Muscle of leg (tissue), 11 donors: Measurements from ENCODE around the gene LCP1. TPM values are rescaled to one million over a fixed set of nuclear protein-coding genes. Genes with fewer than 3 reads are reported as not detected.

ENCODE experiments used
- DNase-seq: peaks from one replicate; pipeline ENCODE4 v3.0.0; 2013
- H3K27ac ChIP-seq: one replicate; pipeline ENCODE4 v1.5.1; 2013; ENCODE audit warnings: mild to moderate bottlenecking, low read length, control low read depth
- H3K27me3 ChIP-seq: one replicate; pipeline ENCODE4 v1.6.1; 2013; ENCODE audit warnings: low read length; ENCODE audit not compliant: control insufficient read depth, insufficient read depth
- H3K36me3 ChIP-seq: one replicate; pipeline ENCODE4 v1.6.1; 2013; ENCODE audit warnings: low read length; ENCODE audit not compliant: control insufficient read depth, insufficient read depth
- H3K4me1 ChIP-seq: one replicate; pipeline ENCODE4 v1.6.1; 2013; ENCODE audit warnings: low read length; ENCODE audit not compliant: control insufficient read depth, insufficient read depth
- H3K4me3 ChIP-seq: one replicate; pipeline ENCODE4 v1.5.1; 2013; ENCODE audit warnings: low read length, control low read depth
- H3K9me3 ChIP-seq: replicated peaks from 2 replicates; pipeline ENCODE4 v1.6.1; 2013; ENCODE audit warnings: low read depth, low read length; ENCODE audit not compliant: control insufficient read depth
- WGBS: methylation state at CpG from one replicate; pipeline ENCODE4 v1.1.5; 2013; ENCODE audit warnings: missing lambda C conversion rate; ENCODE audit not compliant: insufficient coverage; 5-methylcytosine and 5-hydroxymethylcytosine counted together
- polyA plus RNA-seq, 8 donors: library from polyadenylated mRNA; unstranded; fragments of 120-200 nt; gene quantifications; one replicate each; pipeline versions ENCODE4 v1.2.1 to v1.2.3, GENCODE V29; 2013; ENCODE audit warnings: inconsistent platforms in 1 of 8, low replicate concordance in 1 of 8; ENCODE audit not compliant: insufficient read length in 8 of 8, insufficient read depth in 1 of 8
- total RNA-seq: library from RNA; stranded (reverse); fragments of 120-200 nt; gene quantifications from one replicate; pipeline ENCODE4 v1.2.4, GENCODE V29; 2013

Gene LCP1
- total and polyA plus RNA-seq, 9 donors = 7.6 to 16.9 (median 10.3) TPM

DNA sequence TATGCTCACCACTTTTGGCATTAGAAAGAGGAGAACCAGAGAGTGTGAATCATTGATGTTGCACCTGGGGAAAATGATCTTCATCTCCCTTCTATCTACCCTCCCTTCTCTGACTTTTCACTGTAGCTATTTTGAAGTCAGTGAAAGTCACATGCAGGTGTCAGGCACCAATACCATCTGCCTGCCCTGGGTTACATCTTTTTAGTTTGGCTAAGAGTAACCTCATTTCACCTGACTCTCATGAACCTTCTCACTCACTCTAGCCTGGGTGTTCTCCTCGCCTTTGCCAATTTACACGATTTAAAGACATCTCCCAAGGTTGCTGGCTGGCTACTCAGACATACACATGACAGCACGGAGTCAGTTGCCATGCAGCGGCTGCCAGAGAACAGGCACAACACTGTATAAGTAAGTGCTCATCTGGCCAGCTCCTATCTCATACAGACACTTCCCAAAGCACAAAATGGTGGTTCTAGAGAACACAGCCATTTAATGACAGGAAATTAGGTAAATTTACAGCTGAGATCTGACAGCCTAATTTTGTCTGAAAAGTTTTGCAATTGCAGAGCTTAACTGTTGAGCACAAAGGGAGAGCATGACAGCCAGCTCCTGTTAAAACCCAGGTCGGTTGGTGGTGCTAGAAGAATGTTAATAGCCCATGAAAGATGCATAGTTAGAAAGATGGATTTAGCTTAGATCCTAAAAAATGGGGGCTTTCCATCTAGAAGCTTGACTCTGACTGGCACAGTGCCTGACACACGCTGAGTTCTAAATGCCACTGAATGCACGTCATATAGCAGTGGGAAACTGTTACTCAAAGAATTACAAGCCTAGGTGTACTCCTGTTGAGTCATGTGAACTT is 32.5 kb downstream of the LCP1 start:
- H3K27me3 ChIP-seq = peaks cover 3% of the 10 kb centered on the region
- H3K4me3 ChIP-seq = no peak overlapping the region
- H3K9me3 ChIP-seq = no peaks in the 10 kb centered on the region
- no peaks in the 10 kb centered on the region for H3K36me3 ChIP-seq
- no peak overlapping the region for H3K27ac ChIP-seq
- no peak for DNase-seq
- WGBS = 58% methylated on average over 6 of the region's 7 CpGs
- no peaks in the 10 kb centered on the region for H3K4me1 ChIP-seq

DNA sequence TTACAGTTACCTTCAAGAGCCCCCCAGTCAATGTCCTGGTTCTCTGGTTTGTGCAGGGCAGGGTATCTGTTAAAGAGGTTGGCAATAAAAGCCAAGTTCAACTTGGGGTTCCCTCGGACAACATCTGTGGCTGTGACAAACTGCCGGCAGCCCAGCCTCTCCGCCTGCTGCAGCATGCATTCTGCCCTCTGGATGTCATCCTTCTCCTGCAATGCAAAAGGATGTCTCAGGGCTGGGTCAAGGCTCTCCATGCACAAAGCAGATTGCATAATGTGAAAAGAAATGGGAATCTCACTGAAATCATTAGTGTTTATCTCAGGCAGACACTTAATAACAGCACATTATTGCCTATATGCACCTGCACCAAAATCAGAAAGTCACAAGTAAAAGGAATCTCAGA is 35.1 kb downstream of the LCP1 start:
- no peaks in the 10 kb centered on the region for H3K4me1 ChIP-seq
- no peaks in the 10 kb centered on the region for H3K36me3 ChIP-seq
- H3K27ac ChIP-seq = no peak overlapping the region
- no peak for DNase-seq
- WGBS = 0% methylated on average over 1 of the region's 3 CpGs
- no peak overlapping the region for H3K4me3 ChIP-seq
- H3K27me3 ChIP-seq = peaks cover 3% of the 10 kb centered on the region
- no peaks in the 10 kb centered on the region for H3K9me3 ChIP-seq

DNA sequence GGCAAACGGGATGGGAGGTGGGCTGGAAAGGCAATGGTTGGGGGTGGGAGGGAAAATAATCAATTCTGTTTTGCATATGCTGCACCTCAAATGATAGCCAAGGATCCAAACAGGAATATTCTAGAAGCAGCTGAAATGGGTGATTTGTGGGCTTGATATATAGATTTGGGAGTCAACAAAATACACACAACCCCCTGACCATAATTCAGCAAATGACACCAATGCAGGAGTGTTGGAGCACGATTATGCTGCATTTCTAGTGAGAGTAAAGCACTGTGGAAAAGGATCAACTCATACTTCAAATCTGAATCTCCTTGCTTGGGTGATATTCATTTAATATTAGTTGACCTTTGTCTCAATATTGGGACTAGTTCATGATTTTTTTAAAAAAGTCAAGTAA is 36.0 kb downstream of the LCP1 start:
- Histone ChIP-seq H3K4me3 (no peak overlapping the region), H3K27me3 (peaks cover 3% of the 10 kb centered on the region), H3K9me3 (no peaks in the 10 kb centered on the region), H3K36me3 (no peaks in the 10 kb centered on the region), H3K4me1 (no peaks in the 10 kb centered on the region), H3K27ac (no peak overlapping the region)
- WGBS = no CpG with 5 or more reads among the region's 2 CpGs
- no peak for DNase-seq

DNA sequence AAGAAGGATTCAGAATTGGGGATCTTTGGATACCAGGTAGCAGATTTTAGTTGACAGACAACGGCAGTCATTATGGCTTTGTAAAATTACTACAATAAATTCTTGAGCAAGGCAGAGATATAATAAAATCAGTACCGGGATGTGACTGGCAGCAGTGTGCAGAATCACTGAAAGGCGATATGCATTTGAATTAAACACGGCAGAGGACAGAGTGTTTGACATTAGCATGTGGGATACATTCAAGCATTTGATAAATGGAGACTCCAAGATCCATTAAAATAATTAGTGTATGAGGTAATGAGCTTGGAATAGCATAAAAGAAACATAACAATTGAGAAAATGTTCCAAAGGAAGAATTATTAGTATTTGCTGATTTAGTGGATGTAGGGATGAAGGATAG is 36.8 kb downstream of the LCP1 start:
- no peaks in the 10 kb centered on the region for H3K4me1 ChIP-seq
- H3K9me3 ChIP-seq = no peaks in the 10 kb centered on the region
- peaks cover 3% of the 10 kb centered on the region for H3K27me3 ChIP-seq
- no peak overlapping the region for H3K27ac ChIP-seq
- H3K36me3 ChIP-seq = no peaks in the 10 kb centered on the region
- WGBS = no CpG with 5 or more reads among the region's 4 CpGs
- no peak overlapping the region for H3K4me3 ChIP-seq
- no peak for DNase-seq

DNA sequence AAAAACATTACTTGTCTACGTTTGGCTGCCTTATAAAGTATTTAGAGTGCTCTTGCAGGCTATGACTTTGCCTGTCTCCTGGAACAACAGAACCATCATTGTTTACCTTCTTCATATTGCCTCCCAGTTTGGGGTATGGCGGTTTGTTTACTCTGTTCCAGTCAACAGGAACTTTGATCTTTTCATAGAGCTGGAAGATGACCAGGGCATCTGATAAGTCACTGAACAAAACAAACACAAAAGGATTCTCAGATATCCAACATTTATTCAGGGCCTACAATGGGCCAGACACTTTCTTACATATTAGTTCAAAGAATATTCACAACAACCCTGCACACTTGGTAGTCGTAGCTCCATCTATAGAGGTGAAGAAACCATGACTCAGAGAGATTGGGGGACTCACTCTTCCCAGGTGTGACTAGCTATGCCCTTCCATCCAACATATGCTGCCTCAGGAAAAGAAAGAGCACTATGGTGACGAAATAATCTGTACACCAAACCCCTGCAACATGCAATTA is 38.7 kb downstream of the LCP1 start:
- DNase-seq = no peak
- H3K27me3 ChIP-seq = no peaks in the 10 kb centered on the region
- WGBS = no CpG with 5 or more reads among the region's 4 CpGs
- H3K27ac ChIP-seq = no peak overlapping the region
- H3K36me3 ChIP-seq = no peaks in the 10 kb centered on the region
- H3K9me3 ChIP-seq = no peaks in the 10 kb centered on the region
- H3K4me3 ChIP-seq = no peak overlapping the region
- H3K4me1 ChIP-seq = no peaks in the 10 kb centered on the region

DNA sequence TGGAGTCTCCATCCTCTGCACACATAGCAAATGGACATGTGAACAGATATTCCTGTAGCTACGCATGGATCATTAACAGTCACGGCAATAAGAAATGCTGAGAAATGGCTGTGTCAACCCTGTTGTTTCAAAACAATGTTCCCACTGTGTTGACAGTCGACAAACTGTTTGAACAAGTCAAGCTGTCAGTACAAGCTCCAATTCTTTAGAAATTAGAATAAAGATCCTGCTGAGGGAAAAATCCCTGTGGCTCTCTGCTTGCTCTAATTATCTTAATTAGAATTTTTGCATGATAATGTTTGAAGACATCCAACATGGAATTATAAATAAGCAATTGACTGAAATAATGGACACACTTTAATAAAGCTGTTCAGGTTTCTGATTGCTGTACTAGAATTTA is 39.2 kb downstream of the LCP1 start:
- Histone ChIP-seq H3K4me3 (no peak overlapping the region), H3K27ac (no peak overlapping the region), H3K27me3 (no peaks in the 10 kb centered on the region), H3K9me3 (no peaks in the 10 kb centered on the region), H3K4me1 (no peaks in the 10 kb centered on the region), H3K36me3 (no peaks in the 10 kb centered on the region)
- no peak for DNase-seq
- 80% methylated on average over 1 of the region's 3 CpGs for WGBS

DNA sequence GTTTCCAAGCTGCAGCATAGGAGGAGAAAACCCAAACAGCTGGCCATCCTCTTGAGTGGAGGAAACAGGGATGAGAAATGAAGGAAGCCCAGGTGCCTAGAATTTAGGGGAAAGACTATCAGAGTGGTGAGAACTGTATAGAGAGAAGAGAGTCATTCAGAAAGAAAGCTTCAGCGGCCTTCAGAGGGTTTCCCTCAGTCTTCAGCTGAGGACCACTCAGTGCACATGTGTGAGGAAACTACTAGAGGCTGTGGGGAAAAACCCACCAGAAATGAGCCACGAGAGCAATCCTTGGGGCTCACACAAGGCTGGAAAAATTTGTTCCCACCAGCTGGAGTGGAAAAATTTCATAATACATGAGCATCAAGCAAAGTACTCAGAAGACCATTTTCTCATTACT is 41.9 kb downstream of the LCP1 start:
- DNase-seq = no peak
- no peak overlapping the region for H3K4me3 ChIP-seq
- WGBS = 86% methylated on average over 1 of the region's 2 CpGs
- H3K27me3 ChIP-seq = no peaks in the 10 kb centered on the region
- no peaks in the 10 kb centered on the region for H3K36me3 ChIP-seq
- no peaks in the 10 kb centered on the region for H3K4me1 ChIP-seq
- no peak overlapping the region for H3K27ac ChIP-seq
- H3K9me3 ChIP-seq = no peaks in the 10 kb centered on the region

DNA sequence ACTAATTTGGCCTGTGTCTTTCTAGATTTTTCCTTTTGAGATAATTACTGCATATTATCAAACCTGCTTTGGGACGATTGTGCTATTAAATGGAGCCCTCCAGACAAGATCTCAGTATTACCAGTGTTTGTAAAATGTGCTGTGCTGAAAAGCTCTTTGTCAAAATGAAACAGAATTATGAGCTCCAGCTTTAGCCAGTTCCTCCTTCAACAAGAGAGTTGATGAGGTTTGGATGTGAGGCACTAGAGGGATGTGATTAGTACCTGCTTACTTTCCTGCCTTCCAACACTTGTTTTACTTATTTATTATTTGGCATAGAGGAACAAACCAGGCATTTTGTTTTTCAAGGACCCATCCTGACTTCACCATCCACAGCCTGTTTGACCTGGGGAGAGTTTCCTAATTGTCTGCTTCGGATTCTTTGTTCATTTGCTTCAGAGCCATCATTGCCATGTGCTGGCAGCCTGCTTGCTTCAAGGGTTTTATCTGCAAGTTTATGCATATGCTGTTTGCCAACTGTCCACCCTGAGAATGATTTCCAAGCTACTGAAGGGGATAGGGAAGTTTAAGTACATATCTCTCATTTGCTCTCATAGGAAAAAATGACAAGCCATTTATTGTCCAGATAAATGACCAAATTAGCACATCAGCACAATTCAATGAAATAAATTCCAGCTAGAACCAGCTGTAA is 44.2 kb downstream of the LCP1 start:
- Histone ChIP-seq H3K27ac (no peak overlapping the region), H3K4me3 (no peak overlapping the region), H3K36me3 (no peaks in the 10 kb centered on the region), H3K27me3 (no peaks in the 10 kb centered on the region), H3K4me1 (no peaks in the 10 kb centered on the region), H3K9me3 (no peaks in the 10 kb centered on the region)
- 83% methylated on average over 1 of the region's 2 CpGs for WGBS
- DNase-seq = no peak

DNA sequence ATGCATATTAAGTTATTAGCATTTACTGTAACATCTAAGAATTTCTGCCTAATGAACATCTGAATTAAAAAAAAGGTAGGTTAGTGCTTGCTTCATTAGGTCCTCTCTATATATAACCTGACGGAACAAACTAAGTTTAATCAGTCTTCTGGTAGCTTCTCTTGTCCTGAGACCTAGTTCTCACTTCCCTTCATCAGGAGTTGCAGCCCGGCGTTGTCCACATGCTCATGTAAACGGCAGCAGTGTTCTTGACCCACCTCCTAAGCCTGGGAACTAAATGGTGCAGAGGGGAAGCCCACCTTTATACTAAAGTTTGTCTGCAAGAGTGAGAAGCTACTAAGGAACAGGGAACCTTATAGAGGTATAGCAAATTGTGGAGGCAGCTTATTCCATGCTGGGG is 45.3 kb downstream of the LCP1 start:
- no peak overlapping the region for H3K4me3 ChIP-seq
- no peak overlapping the region for H3K27ac ChIP-seq
- H3K4me1 ChIP-seq = no peaks in the 10 kb centered on the region
- no peaks in the 10 kb centered on the region for H3K27me3 ChIP-seq
- no peak for DNase-seq
- H3K36me3 ChIP-seq = no peaks in the 10 kb centered on the region
- no CpG with 5 or more reads among the region's 4 CpGs for WGBS
- H3K9me3 ChIP-seq = no peaks in the 10 kb centered on the region

DNA sequence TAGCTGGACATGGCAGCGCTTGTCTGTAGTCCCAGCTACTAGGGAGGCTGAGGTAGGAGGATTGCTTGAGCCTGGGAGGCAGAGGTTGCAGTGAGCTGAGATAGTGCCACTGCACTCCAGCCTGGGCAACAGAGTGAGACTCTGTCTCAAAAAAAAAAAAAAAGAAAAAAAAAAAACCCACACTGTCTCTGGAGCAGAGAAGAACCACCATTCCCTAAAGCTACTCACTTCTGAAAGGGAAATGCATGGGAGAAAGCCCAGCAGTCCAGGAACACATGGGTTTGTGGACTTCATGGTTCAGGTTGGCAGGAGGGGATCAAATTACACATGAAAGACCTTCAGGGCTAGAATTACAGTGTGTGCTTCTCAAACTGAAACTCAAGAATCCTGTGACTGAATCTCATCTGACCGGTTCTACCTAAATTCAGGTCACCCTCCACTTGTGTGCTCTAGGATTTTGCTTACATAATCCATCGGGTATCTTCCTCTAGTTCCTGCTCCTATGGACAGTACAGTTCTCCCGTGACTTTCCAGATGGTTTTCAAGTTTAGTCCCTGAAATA is 46.9 kb downstream of the LCP1 start:
- Histone ChIP-seq H3K4me1 (no peaks in the 10 kb centered on the region), H3K36me3 (no peaks in the 10 kb centered on the region), H3K4me3 (no peak overlapping the region), H3K9me3 (no peaks in the 10 kb centered on the region), H3K27ac (no peak overlapping the region), H3K27me3 (no peaks in the 10 kb centered on the region)
- WGBS = 27% methylated on average over 1 of the region's 4 CpGs
- no peak for DNase-seq
